GM12875 (cell line): ENCODE results near the gene CELF4.
A peak's percentile ranks its signal among the peaks of the same experiment; 100 is the strongest.

ENCODE experiments used
- H3K4me3 ChIP-seq: one replicate; pipeline ENCODE4 v1.5.1; 2011; ENCODE audit warnings: low read depth, low read length, control low read depth
- CTCF ChIP-seq: IDR thresholded peaks from 2 replicates; pipeline ENCODE4 v1.5.1; 2011; ENCODE audit warnings: low read depth, mild to moderate bottlenecking, control low read depth, inconsistent platforms, low read length, moderate library complexity, borderline replicate concordance; ENCODE audit not compliant: insufficient read depth

Gene CELF4

DNA sequence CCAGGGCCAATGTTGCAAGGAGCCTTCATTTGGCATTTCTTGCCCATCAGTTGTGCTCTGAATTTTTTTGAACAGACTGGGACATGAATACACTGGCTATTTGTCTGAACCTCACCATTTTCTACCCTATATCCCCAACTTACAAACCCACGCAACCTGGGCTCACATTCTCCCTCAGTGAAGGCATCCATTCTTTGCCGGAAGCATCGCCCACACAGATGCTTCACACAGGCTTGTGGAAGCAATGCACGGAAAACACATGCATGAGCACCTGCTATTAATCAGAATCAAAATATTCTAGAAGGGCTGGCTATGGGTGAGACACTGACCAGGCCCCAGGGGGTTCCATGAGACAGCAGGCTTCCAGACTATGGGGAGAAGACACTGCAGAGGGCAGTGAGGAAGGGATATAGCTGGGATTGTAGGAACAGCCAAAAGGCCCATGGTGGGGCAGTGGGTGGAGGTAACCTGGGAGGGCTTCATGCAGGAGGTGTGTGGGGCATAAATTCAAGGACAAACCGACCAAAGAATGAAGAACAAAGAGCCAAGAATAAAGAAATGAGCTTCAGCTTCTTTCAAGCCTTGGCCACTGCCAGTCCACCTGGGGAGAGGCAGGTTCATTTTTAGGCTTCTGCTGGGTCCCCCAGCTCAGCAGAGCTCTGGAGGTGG, 261.5 kb downstream of the CELF4 start:
- TF ChIP-seq CTCF = no peak
- H3K4me3 ChIP-seq = no peak overlapping the region

DNA sequence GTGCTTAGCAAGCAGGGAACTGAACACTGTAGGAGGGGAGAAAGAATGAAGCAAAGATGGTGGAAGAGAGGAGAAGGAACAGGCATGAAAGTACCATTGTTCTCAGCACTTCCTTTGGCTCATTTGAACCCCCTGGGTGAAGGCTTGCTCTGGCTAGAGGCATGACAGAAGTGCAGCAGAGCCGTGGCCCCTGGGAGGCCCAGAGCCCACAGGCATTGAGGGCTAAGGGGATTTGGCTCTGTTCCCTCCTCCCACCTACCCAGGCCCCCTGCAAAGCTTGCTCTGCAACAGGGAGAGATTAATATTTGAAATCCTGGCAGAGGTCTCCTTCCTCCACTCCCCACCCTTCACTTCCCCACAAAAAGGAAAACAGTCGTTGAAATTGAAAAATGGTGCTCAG, 262.6 kb downstream of the CELF4 start:
- H3K4me3 ChIP-seq = no peak overlapping the region
- TF ChIP-seq CTCF = no peak

DNA sequence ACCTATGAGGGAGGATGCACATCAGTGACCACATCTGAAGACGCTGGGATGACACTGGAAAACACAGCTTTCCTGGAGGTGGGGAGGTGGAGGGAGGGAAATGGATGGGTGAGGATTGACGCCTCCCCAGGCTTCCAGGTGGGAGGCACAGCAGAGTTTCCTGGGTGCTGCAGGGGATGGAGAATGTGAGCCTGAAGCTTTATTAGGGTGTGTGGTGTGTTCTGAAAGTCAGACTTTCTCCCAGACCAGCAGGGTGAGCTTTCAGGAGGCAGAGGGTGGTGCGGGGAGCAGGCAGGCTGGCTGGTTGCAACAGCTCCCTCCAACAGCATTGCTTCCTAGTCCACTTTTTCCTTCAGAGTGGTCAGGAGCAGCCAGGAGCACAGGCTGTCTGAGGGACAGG, 263.1 kb downstream of the CELF4 start:
- TF ChIP-seq CTCF = no peak
- H3K4me3 ChIP-seq = no peak overlapping the region

DNA sequence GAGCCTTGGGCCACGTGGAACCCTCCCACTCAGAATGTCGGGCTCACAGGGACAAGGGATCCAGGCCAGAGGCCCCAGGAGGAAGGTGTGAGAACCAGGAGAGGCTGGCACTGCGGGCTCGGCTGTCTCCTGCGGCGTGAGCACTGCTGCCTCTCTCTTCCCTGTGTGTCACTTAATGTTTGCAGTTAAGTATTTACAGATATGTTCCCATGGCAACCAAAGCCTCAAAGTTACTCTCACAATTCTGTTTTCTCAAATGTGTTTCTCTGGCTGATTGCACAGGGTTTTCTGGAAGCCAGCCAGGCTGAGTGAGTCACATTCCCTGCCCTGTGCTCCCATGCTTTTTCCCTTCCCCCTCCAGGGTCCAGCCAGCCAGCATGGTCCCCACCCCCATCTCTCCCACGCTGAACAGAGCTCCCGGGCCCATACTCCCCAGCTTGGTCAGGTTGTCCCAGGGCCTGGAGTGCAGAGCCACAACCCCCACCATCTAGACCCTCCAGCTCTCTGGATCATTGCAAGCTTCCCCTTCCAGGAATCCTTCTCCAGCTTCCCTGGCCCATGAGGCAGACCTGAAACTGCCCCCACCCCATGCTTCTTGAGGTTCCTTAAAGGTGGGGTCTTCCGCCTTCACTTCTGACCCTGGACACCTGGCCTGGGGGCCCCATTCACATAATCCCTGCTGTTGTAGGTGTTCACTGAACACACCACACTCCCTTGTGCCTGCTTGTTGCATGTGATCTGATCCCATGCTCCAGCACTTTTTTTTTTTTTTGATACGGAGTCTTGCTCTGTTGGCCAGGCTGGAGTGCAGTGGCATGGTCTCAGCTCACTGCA, 265.9 kb downstream of the CELF4 start:
- no peak overlapping the region for H3K4me3 ChIP-seq
- no peak for TF ChIP-seq CTCF

DNA sequence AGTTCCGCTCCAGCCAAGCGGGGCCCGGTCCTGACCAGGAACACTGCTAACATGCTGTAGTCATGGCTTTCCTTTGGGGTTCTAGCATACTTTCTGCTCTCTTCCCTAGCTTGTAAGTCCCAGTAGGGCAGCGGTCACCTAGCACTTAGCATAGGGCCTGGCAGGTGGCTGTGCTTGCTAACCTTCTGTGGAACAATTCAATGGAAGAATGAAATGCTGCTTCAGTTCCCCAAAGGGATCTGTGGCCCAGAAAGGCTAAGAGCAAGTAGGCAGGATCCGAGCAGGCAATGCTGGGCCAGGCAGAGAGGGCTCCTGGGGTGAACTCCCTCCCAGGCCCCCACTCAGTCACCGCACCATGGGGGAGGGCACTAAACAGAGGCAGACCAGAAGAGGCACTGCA, 266.8 kb downstream of the CELF4 start:
- no peak for TF ChIP-seq CTCF
- no peak overlapping the region for H3K4me3 ChIP-seq

- H3K4me3 ChIP-seq = no peak overlapping the region
- no peak for TF ChIP-seq CTCF
Measured at GRCh38 chr18:37297106-37297505, 268.5 kb downstream of the CELF4 start.

DNA sequence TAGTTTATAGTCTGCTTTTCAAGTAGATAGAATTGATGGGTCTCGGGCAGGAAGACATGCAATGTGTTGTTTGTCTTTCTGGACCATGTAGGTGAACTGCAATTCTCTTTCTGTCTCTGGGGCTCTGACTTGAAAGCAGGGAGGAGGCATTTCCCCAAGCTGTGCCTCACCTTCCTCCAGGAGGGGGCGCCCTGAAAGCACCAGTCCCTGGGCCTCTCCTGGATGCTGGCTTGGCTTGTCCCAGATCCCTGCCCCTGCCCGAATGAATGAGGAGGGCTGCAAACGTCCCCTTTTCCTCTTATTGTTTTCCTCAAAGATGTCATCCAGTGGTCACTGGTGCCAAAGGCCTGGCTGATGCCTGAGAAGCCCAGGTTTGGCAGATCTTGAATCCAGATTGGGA, 270.6 kb downstream of the CELF4 start:
- no peak overlapping the region for H3K4me3 ChIP-seq
- TF ChIP-seq CTCF = peak; percentile 65; the same call in 1 of the 2 replicates
